Measurements from ENCODE around the gene PDE6B.
A peak's percentile ranks its signal among the peaks of the same experiment; 100 is the strongest.
"Not testable (repeated sequence)": the region's sequence is repeated elsewhere in the genome, so short reads cannot be mapped to it uniquely, and the experiment has no call there.

The PDE6B gene

DNA sequence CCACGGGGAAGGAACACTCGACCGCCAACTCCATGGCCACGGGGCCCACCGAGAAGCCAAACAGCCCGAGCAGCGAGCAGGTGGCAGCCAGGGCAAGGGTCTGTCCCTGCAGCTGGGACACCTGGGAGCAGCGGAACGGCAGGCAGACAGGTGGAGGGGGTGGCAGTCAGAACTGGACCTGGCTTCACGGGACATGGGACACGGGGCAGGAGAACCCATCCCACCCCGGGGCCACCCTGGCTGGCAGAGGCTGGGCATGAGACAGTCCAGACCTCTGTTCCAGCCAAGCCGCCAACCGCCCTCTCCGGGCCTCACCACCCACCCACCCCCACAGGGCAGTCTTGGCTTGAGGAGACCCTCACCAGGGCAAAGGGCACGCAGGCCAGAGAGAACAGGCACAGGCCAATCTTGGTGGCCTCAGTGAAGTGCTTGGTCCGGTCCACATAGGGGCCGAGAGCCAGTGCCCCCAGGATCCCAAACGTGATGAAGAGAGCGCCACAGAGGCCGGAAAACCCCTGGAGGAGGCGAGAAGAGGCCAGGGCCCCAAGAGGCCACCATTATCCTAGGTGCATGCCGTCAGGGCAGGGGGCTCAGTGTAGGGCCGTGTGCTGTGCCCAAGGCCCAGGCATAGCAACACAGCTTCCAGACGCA, 58.0 kb downstream of the PDE6B start:
- no peak for DNase-seq (ENCODE audit: low spot score)

DNA sequence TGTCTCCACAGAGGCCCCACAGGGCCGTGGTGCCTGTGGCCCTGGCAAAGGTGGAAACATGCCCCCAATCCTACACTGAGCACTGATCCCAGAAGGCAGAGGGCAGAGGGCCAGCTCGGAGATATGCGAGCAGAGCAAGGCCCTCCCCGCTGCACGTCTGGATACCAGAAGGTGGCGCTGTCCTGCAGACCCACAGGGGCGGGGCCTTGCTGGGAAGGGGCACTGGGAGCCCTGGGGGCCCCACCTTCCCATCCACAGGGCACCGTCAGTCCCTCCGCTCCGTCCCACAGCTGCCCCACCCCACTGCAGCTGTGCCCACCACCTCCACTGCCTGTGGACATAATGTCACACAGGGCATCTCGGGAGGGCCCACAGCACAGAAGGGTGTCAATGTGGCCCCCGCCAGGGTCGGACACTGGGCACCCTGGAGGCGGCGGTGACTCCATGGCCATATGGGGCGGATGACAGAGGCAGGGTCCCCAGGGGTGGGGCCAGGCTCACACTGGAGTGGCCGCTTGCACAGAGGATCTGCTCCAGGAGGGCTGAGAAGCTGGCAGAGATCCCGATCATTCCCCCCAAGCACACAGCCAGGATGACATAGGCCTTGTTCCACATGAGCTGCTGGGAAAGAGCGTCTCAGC, 58.7 kb downstream of the PDE6B start:
- peak; percentile 90 for DNase-seq (ENCODE audit: low spot score)

DNA sequence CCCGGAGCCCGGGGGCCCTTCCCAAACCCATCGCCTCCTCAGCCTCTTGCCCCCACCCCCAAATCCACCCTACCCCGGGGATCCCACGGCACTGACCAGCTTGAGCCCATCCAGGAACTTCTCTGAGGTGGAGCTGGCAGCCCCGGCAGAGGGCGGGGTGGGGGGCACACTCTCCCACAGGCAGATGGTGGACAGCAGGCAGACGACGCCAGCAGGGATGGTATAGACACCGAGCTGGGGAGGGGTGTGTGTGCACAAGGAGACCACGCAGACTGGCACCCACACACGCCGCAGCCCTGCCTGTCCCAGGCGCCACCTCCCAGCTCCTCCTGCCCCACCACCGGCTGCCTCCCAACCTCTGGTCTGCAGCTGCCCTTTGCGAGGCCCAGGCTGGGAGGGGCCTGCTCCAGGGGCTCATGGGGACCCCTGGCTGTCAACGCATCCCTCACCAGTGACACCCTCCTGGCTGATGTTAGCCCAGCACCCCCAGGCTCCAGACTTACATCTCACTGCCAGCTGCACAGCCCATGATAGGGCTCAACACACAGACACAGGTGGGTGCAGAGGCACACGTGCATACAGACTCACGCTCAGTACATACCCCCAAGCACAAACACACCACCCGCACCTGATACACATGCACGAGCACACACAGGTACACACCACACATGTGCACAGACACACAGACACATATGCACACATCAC, 59.4 kb downstream of the PDE6B start:
- no peak for DNase-seq (ENCODE audit: low spot score)

DNA sequence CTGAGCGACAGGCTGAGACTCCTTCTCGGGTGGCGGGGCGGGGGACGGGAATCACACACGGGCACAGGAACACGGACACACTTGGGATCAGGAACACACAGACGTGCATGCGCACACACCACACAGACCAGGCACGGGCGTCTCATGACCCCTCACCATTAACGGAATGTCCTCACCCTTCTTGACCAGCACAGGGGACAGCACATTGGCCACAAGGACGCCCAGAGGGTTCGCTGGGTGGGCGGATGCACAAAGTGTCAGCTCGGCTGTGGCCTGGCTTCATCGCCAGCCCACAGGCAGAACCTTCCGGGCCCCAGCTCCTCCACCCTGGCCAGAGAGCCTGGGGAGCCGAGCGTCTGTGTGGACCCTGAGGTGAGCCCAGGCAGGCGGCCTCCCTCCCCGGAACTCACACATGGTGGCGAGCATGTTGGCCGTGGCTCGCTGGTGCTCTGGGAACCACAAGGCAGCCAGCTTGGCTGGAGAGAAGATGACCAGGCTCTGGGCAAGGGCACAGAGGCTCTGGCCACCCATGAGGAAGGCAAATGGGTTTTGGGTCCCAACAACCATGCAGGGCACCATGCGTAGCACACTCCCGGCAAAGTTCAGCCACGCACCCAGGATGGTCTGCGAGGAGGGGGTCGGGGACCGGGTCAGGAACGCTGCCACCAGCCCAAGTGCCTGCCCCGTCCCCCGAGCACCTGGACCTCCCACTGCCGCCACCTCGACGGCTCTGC, 60.5 kb downstream of the PDE6B start:
- no peak for DNase-seq (ENCODE audit: low spot score)

DNA sequence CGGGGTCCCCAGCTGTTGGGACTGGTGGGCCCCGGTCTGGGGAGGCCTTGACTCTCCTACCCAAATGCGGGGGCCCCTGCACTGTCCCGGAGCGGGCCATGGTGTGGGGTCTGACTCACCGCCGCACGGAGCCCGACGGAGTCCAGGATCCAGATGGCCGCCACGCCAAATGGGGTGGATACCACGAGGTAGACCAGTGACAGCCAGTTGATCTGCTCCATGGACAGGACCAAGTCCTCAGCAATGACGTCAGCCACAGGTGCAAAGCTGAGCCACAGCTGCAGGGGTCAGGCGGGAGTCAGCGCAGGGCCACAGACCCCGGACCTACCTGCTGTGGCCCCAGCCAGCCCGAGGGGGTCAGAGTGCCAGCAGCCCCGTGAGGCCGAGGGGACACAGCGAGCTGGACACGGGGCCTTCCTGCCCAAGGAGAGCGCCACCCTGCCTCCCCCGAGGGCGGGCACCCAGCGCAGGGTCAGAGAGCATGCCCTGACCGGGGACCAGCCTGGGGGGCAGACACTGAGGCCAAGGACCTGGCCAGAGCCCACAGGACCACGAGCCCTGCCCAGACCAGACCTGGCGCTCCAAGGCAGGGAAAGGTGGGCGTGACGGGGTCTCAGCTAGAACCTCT, 61.2 kb downstream of the PDE6B start:
- no peak for DNase-seq (ENCODE audit: low spot score)

DNA sequence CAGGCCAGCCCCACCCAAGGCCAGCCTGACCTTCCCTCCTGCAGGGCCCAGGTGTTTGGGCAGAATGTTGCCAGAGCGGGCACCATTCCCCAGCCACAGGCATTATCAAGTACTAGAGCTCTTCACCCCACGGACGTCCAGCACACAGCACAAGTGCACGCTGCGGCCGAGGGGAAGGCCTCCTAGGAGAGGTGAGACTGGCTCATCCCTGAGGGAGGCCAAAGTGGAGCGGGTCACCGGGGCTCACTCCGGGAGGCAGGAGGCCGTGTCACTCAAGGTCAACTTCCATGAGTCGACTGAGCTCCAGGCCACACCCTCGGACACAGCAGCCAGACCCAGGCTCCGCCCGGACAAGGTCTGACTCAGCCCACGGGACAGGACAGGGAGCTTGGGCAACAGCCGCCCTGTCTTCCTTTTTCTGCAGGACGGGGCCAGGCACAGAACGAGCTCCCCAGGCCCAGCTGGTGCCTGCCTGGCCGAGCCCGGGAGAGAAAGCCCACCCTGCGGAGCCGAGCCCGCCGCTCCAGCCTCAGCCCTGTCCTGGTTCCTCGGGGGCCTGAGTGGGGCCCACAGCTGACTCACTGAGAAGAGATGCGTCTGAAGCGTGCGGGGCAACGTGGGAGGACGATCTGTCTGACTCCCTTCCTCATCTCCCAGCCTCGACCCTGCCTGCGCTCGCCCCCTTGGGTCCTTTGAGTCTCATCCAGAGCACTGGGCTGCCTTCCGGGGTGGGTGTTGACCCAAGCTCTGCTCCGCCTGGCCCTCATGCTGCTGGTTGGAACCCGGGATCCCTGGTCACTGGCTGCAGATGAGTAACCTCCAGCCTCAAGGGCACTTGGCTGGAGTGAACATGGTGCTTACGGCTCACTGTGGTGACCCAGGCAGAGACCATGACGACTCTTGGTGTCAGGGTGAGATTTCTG, 61.9 kb downstream of the PDE6B start:
- peak; percentile 100 for DNase-seq (ENCODE audit: low spot score)

DNA sequence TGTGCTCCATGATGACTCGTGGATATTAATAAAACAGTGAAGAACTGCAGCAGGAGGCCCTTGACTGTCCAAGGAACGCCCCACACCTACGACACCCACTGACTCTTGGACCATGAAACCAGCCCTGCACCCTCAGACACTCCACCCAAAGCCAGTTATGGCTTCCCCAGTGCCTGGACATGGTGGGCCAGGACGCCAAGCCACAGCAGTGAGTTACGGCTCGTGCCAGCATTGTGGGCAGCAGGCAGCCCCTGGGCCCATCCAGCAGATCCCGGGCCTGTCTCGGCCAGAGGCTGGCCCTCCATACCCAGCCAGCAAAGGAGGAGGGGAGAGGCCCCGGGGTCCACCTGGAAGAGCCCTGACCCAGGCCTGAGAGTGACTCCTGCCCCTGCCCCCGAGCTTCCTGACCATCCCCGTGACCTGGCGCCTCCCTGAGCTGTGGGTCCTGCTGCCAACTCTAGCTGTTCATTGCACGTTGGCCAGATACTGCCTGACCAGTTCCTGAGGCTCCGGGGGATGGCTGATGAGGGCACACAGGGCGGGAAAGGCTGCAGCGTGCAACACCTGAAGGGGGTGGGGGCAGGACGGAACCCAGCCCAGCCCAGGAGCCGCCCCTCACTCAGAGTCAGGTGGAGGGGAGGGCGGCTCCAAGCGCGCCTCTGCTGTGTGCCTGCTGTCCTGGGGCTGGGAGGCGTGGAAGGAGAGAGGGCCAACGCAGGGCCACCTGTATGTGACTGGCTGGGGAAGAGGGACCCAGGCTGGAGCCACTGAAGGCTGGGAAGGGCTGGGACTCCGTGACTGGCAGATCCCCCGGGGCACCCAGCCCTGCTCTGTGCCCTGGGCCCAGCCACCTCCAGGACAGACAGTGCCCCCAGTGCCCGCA, 62.8 kb downstream of the PDE6B start:
- DNase-seq (ENCODE audit: low spot score): no peak

DNA sequence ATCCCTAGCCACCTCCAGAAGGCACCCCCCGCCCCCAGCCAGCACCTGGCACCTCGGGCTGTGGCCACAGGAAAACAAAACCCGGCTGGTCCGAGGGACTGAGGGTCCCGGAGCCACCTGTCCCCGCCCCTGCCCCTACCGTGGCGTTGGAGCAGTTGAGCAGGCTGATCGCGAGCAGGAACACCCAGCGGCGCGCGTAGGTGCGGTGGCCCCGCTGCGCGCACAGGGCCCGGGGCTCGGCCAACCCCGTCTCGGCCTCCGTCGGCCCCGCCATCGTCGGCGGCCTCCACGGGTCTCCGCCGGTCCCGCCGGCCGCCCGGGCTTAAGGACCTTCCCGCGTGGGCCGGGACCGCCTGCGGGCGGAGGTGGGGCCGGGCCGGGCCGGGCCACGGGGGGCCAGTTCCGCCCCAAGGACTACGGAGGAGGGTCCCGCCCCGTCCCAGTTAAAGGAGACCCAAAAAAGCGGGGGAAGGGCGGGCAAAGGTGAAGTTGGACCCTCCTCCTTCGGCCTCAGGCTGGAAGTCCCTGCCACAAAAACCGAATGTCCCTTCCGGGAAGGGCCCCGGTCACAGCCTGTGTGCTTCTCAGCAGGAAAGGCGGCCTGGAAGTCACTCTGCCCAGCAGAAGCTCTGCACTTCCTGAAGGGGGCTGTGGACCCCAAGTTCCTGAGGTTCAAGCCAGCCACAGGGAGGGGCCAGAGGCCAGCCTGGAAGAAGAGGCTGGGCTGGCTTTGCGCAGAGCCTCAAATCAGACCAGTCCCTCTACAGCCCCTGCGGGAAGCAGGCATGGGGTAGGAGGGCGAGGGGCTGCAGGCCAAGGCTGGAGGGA, 63.7 kb downstream of the PDE6B start, which contains the start of gene SLC49A3:
TSS of gene SLC49A3 (minus strand) at position 298 of the 828 bp plus-strand sequence. CDS start at position 274, 24 bp downstream.
- DNase-seq (ENCODE audit: low spot score): no peak

DNA sequence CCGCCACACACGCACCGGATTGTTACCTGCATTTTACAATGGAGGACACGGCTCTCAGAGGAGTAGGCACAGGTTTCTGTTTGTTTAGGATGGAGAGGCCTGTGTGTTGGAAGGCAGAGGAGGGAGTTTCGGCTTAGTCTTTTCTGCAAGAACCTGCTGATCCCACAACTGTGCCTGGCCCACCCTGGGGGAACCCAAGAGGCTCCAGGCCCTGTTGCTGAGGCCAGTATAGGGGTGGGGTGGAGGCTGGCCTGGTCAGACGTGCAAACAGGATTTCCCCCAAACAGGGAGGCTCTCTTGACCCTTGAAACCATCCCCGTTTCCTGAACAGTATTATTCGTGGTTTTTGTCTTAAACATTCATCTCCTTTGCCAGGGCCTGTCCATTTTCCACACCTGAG, 64.3 kb downstream of the PDE6B start:
- DNase-seq (ENCODE audit: low spot score): no peak

DNA sequence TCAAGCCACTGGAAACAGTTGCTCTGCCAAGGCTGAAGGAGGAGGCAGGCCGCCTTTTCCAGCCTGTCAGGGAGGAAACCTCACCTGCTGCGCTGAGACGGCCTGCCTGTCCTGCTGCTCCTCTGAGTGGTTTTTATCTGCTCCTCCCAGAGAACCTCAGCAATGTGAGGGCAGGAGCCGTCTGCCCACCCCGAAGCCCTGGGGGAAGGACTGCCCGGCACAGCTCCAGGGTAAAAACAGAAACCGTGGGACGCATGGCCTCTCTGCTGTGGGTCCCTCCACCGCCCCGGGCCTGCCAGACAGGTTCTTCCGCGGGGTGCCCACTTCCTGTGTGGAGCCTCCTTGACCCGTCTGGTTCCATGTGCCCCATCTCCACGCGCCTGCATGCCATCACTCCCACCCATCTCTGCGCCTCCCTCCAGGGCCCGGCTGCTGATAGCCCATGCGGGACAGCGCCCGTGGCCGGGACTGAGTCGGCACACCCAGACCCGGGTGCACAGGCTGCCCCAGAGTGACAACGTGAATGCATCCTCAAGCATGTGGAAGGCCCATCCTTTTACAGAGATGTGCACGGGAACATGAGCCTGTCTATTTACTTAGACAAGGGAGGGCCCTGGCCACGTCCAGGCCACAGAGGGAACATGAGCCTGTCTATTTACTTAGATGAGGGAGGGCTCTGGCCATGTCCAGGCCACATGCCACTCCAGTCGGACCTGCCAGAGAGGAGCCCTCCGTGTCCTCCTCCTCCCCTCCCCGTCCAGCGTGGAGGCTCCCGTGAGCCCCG, 67.6 kb downstream of the PDE6B start:
- no peak for DNase-seq (ENCODE audit: low spot score)

DNA sequence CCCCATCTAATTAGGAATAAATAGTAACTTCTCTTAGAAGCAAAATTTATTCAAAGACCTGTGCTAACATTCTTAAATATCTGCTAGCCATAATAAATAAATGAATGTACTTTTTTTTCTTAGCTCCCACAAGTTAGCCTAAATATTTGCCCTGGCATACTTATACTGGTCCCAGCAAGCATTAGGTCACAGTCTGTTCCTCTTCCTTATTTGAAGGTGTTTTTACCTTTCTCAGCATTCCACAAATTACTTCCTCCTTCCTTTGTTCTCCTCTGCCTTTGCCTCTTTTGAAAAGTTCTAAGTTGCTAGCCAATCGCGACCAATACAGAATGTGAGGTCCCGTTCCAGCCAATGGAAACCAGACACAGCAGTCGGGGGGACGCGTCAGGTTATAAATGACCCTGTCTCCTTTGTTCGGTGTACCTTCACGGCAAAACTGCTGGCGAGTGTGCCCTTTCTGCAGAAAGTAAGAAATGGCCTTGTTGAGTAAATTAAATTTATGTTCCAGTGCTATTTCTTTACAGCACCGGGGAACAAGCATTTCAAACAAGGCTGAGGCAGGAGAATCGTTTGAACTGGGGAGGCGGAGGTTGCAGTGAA, 69.1 kb downstream of the PDE6B start:
- not testable (repeated sequence) for DNase-seq (ENCODE audit: low spot score)

DNA sequence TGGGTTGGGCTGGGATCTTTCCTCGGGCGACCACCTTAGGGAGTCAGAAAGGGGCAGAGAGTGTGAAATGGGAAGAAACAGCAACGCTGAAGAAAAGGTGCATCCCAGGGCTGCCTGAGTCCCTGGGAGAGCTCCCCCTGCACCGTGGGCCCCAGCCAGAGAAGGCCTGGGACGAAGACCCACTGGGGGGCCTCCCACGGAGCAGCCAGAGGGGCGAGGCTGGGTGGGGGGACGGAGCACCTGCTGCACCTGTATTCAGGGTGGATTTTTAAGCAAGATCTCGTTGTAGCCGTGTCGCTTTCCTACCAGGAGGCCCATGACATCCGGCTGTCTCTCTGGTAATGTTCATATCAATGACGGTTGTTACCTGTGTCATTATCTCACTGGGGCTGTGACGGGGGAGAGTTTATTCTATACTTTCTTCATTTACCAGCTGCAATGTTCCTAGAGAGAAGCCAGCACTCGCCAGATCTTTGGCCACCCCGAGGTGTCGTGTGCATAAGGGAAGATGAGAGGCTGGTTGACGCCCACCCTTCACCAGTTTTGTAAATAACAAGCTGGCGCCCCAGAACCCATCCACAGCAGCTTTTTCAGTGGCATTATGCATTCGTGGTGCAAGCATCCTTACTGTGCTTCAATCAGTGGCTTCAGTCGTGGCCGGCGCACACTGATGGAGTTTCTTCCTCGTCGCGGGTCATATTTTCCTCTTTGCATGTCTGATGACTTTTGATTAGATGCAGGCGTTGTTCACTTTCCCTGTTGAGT, 74.6 kb downstream of the PDE6B start:
- no peak for DNase-seq (ENCODE audit: low spot score)

DNA sequence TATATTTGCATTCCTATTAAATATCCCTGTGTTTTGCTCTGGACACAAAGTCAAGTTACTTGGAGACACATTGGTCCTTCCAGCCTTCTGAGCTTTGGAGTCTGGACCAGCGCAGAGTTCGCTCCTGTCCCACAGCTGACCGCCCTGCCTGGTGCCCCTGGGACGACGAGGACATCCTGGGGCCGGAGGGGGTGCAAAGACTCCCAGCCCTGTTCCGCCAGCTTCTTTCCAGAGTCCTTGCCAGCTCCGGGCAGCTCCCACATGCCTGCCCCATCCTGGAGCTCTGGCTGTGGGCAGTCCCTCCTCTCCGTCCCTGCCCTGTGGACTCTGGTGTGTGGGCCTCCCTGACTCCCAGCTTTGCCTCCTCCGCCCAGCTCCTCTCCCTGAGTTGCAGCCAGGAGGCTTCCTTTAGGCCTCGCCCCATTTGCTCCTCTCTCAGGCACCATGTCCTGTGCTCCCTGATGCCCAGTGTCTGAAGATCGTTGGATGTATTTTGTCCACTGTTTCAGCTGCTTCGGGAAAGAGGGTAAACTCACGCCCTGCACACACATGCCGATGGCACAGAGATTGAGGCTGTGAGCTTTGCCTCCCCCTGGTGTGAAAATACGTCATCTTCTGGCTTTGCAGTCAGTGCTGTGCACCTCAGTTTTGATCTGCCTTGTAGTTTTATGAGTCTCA, 75.4 kb downstream of the PDE6B start:
- DNase-seq (ENCODE audit: low spot score): no peak

DNA sequence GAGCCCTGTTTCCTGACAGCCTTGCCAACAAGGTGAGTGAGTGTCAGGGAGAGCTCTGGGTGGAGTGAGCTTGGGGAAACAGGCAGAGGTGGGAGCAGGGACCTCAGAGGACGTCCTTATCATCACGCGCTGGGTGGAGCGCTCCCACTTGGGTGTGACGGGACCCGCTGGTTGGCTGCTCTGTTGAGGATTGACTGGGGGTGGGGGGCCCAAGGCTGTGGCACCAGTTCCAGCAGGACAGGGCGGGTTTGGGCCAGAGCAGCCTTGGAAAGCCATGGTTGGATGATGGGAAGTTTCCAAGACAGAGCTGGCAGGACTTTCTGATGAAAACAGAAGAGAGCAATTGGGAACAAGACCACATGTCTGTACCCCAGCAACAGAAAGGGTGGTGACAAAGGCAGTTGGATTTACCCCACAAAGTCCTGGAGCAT, 77.3 kb downstream of the PDE6B start:
- no peak for DNase-seq (ENCODE audit: low spot score)

DNA sequence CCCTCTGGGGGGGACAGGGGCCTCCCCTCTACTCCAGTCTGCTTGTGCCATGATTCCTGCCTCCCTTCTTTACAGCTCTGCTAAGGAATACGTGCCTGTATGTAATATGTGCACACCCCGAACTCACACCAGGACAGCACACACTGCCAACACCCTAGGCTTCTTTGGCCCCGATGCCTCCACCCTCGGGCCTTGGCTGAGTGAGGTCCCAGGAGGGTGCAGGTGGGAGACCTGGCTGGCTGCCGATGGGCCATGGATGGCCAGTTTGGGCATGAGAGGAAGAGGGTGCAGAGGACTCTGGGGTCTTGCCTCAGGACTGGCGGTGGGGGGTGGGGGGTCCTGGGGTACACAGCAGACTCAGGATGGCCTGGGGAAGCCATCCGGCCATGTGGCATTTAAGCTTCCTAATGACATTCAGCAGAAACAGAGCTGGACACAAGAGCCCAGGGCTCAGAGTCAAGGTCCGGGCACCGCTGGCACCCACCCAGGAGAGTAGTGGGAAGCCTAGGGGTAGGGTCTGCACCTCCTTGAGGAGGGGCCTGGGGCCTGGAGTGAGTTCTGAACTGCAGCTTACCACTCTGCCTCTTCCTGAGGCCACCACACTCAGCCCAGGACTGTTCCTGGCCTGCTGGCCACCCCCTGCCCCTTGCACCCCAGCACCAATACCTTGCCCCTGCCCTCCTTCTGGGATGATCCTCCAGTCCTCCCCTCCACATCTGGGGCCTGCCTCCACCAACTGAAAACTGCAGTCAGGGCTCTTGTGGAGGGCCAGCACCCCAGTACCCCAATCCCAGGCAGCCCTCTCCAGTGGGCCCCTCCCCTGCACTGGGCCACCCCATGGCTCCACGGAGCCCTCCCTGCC, 78.2 kb downstream of the PDE6B start:
- no peak for DNase-seq (ENCODE audit: low spot score)
